NB4 (cell line): Measurements from ENCODE around the gene LRP6.

Source experiments
- CTCF ChIP-seq: IDR thresholded peaks from one replicate; pipeline ENCODE4 v1.5.1; 2012; ENCODE audit warnings: low read depth, low read length
- MYC ChIP-seq: IDR thresholded peaks from 2 replicates; pipeline ENCODE4 v1.6.1; 2011; ENCODE audit warnings: low read depth, low read length
- POLR2A ChIP-seq: IDR thresholded peaks from 2 replicates; pipeline ENCODE4 v1.6.1; 2011; ENCODE audit warnings: mild to moderate bottlenecking; ENCODE audit not compliant: insufficient read length; ENCODE audit errors: extremely low read depth

DNA sequence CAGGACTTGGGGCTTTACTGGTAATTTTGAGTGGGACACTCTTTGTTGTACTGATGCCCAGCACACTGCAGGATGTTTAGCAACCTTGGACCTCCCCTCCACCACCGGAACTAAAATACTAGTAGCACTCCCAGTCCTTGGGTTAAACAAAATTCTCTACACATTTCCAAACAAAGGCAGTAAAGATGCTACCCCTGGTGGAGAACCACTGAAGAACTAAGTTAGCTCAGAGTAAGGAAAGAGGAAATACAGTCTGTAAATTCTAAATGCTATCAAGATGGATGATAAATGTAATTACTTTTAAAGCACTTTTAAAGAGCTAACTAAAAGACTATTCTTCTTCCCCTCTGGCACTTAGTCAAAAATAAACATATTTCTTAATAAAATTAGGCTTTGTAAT is 64.1 kb downstream of the LRP6 start:
- TF ChIP-seq POLR2A (no peak), CTCF (no peak), MYC (no peak)
